Activated CD8-positive, alpha-beta memory T cell treated with anti-CD3 and anti-CD28 coated beads, Interleukin-2, amount 50 U/mL, for 4 hours (primary cell): ENCODE results near the gene CCDC18.

ENCODE experiments used
- DNase-seq: peaks from one replicate; pipeline ENCODE4 v3.0.0-alpha.2; 2020

CCDC18 gene

GRCh38 chr1:93317207-93317606, 136.7 kb downstream of the CCDC18 start:
- DNase-seq, result no peak

DNA sequence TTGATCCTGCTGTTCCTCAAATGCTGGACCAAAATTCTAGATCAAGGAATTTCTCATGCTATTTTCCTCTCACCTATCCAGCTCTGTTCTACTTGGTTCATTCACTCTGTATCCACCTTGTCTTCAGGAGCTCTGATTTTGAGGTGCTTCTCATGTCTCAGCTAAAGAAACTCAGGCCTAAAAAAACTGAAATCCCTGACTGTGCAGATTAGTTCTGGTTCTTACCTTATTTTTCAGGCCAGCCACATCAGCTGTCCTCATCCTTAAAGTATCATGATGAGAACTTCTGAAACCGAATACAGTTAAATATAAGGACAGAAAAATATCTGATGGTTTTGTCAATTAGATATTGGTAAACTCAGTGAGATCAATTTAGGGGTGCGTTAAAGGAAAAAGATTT, 137.4 kb downstream of the CCDC18 start:
- no peak for DNase-seq

- DNase-seq, result no peak
Measured at GRCh38 chr1:93321720-93322119, 141.2 kb downstream of the CCDC18 start.

- no peak for DNase-seq
Measured at GRCh38 chr1:93322349-93322748, 141.8 kb downstream of the CCDC18 start.

DNA sequence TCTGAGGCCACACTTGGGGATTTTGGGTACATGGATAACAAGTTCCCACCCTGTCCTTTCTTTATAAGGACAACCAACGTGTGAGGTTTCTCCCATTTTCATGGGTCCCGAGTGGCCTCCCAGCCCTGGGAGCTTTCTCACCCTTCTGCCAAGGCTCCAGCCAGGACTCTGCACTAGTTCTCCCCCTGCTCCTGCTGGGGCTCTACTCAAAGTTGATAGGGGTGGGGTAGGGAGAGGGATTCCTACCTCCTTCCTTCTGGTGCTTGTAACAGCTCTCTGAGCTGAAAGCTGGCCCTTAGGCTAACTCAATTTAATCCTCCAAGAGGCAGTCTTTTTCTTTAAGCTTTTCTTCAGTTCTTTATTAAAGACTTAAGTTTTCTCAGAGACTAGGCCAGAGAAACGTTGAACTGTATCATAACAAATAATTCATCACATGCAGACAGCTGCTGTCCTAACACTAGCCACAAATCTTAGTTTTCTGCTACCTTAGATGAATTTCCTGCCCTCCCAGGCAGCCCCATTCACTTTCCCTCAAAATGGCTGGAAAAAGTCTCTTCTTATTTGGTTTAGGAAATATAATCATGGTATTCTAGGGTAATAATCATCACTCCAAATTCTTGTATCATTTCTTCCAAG, 142.8 kb downstream of the CCDC18 start:
- no peak for DNase-seq

DNA sequence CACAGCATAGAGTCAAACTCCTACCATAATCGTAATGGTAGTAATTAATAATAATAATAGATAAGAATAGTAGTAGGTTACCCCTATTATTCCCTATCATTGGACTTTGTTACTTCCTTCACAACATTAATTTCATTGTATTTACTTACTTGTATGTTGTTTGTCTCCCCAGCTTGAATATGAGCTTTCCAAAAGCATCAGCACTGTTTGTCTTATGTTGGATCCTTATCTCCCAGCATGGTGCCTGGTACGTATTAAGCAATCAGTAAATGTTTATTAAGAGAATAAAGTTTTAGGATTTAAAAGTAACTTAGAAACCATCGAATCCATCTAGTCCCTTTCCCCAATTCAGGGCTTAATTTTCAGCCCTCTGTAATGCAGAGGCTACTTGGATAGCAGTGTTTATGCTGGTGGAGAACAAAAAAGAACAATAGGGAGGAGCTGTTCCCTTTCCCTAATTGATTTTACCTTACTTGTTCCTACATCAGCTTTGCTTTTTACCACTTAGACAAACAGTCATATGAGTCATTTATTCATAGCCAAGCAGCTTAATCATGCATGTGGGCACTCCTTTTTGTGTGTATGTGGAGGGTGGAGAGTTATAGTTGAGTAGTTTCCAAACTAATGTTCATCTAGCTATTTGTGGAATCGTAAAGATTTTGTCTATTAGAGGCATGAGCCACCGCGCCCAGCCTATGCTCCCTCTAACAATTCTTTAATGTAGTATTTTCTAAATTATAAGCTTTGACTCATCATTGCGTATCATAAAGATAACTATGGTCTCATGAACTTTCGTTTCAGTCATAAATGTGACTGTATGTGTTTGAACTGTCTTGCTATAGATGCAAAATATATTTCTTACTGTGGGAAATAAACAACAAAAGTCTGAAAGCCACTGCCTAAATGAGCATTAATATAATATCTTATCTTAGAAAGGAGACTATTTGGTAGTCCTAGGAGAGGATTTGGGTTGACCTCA, 144.3 kb downstream of the CCDC18 start:
- no peak for DNase-seq
